Adrenal gland (tissue), 5 donors: ENCODE data around the gene CYTH3.

ENCODE experiments used
- POLR2A ChIP-seq, 2 donors: fragments of 450-650 bp; IDR thresholded peaks; one replicate each; pipeline ENCODE4 v1.6.1; 2017; ENCODE audit warnings: antibody characterized with exemption in 2 of 2, mild to moderate bottlenecking in 2 of 2, moderate library complexity in 1 of 2
- TF ChIP-seq, protein P1 (sequence below), 6 experiments: fragments of 450-650 bp in 4 of 6; fragments of 200-600 bp in 2 of 6; sonication (generic) in 1 of 6; IDR thresholded peaks; 1 replicate in 5 of 6; 2 replicates in 1 of 6; pipeline versions ENCODE4 v1.5.1 to v1.8.0; 2016 to 2021; ENCODE audit warnings: antibody characterized with exemption in 6 of 6, mild to moderate bottlenecking in 2 of 6, moderate library complexity in 1 of 6
- donor health status: DM: no; HTN: no; CAD: no.

DNA sequence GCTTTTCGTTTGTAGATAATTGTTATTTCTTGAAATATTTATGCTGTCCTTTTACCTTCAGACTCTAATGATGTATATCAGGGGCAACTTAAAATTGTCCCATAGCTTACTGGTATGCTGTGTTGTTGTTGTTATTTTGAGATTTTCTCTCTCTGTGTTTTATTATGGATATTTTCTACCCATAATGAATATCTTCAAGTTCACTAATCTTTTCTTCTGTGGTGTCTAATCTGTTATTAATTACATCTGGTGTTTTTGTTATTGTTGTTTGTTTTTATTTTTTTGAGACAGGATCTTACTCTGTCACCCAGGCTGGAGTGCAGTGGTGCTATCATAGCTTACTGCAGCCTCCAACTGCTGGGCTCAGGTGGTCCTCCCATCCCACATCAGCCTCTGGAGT, 139.2 kb downstream of the CYTH3 start:
- TF ChIP-seq, protein P1, sequence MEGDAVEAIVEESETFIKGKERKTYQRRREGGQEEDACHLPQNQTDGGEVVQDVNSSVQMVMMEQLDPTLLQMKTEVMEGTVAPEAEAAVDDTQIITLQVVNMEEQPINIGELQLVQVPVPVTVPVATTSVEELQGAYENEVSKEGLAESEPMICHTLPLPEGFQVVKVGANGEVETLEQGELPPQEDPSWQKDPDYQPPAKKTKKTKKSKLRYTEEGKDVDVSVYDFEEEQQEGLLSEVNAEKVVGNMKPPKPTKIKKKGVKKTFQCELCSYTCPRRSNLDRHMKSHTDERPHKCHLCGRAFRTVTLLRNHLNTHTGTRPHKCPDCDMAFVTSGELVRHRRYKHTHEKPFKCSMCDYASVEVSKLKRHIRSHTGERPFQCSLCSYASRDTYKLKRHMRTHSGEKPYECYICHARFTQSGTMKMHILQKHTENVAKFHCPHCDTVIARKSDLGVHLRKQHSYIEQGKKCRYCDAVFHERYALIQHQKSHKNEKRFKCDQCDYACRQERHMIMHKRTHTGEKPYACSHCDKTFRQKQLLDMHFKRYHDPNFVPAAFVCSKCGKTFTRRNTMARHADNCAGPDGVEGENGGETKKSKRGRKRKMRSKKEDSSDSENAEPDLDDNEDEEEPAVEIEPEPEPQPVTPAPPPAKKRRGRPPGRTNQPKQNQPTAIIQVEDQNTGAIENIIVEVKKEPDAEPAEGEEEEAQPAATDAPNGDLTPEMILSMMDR (IDR thresholded peaks at IDR 0.05), result no peak
- TF ChIP-seq POLR2A (IDR thresholded peaks at IDR 0.05), result no peak
